HCT116 (cell line): ENCODE measurements around the gene HDGF. TPM values are rescaled to one million over a fixed set of nuclear protein-coding genes. Genes with fewer than 3 reads are reported as not detected.
A peak's percentile ranks its signal among the peaks of the same experiment; 100 is the strongest.
"Not testable (repeated sequence)": the region's sequence is repeated elsewhere in the genome, so short reads cannot be mapped to it uniquely, and the experiment has no call there.

Experiments used
- ATAC-seq: fragments of 200-7000 bp; cut with Tn5 transposase; 2 replicates; pipeline ENCODE4 v1.9.1; 2020; ENCODE audit warnings: mild to moderate bottlenecking, moderate library complexity
- BruUV-seq: library from RNA; stranded (reverse); fragments of 400-500 nt; replicated peaks from 2 replicates; lab custom pipeline; 2021; lab: Mats Ljungman, UMichigan
- CTCF ChIA-PET: fragments of 300-600 bp; sonication (Branson Sonifier 250); formaldehyde crosslinking; loops from one replicate; lab custom pipeline; 2021; ENCODE audit warnings: antibody characterized with exemption; lab: Charles Lee
- POLR2A ChIA-PET: fragments of 300-600, 350-600 bp; sonication (Branson Sonifier 250); formaldehyde crosslinking; loops from one replicate; lab custom pipeline; 2021; ENCODE audit warnings: antibody characterized with exemption; lab: Charles Lee
- RAD21 ChIA-PET, 2 experiments: fragments of 300-600 bp; sonication (Branson Sonifier 250); formaldehyde crosslinking; loops; one replicate each; lab custom pipeline; 2023; ENCODE audit warnings: low total read pairs in 2 of 2; ENCODE audit not compliant: uncharacterized antibody in 2 of 2, unreplicated experiment in 2 of 2, low non-redundant PET in 1 of 2; lab: Charles Lee
- DNase-seq: peaks from one replicate; pipeline ENCODE4 v3.0.0-alpha.2; 2010; ENCODE audit warnings: low read depth, low spot score
- H2AFZ ChIP-seq: fragments of 200-600 bp; shearing (Covaris generic), sonication (generic); 2 replicates; pipeline ENCODE4 v1.6.1; 2017; ENCODE audit warnings: low read depth, mixed run types, mixed read lengths, antibody characterized with exemption, low read length; ENCODE audit not compliant: poor library complexity, severe bottlenecking
- H3K27ac ChIP-seq: 2 replicates; pipeline ENCODE4 v1.5.1; 2012; ENCODE audit warnings: low read depth, low read length
- H3K27me3 ChIP-seq: fragments of 200-600 bp; sonication (generic); 2 replicates; pipeline ENCODE4 v1.6.1; 2016; ENCODE audit warnings: mixed run types, low read length, mixed read lengths; ENCODE audit not compliant: insufficient read depth
- H3K36me3 ChIP-seq, 2 experiments: fragments of 200-500 bp in 1 of 2; fragments of 200-600 bp in 1 of 2; sonication (Bioruptor generic) in 1 of 2; sonication (generic) in 1 of 2; 2 replicates each; pipeline versions ENCODE4 v1.5.1 to v1.6.1; 2014 to 2016; ENCODE audit warnings: low read length in 2 of 2, inconsistent platforms in 1 of 2, mixed read lengths in 1 of 2, mixed run types in 1 of 2; ENCODE audit not compliant: insufficient read depth in 2 of 2, control insufficient read depth in 1 of 2
- H3K4me1 ChIP-seq, 2 experiments: fragments of 200-600 bp in 1 of 2; sonication (generic) in 1 of 2; 2 replicates each; pipeline versions ENCODE4 v1.5.1 to v1.6.1; 2012 to 2017; ENCODE audit warnings: low read length in 2 of 2, inconsistent platforms in 1 of 2, mild to moderate bottlenecking in 1 of 2, mixed read lengths in 1 of 2, mixed run types in 1 of 2, moderate library complexity in 1 of 2; ENCODE audit not compliant: insufficient read depth in 2 of 2, control insufficient read depth in 1 of 2
- H3K4me2 ChIP-seq: fragments of 200-600 bp; sonication (generic); 2 replicates; pipeline ENCODE4 v1.6.1; 2017; ENCODE audit warnings: mixed run types, low read length, mixed read lengths
- H3K4me3 ChIP-seq, 2 experiments: fragments of 200-600 bp in 1 of 2; sonication (generic) in 1 of 2; replicated peaks in 1 of 2; 2 replicates each; pipeline ENCODE4 v1.5.1; 2011 to 2016; ENCODE audit warnings: low read length in 2 of 2, control low read depth in 1 of 2, low read depth in 1 of 2, mild to moderate bottlenecking in 1 of 2, mixed read lengths in 1 of 2, mixed run types in 1 of 2
- H3K79me2 ChIP-seq: fragments of 200-600 bp; sonication (generic); 2 replicates; pipeline ENCODE4 v1.6.1; 2017; ENCODE audit warnings: mild to moderate bottlenecking, mixed run types, low read length, moderate library complexity, mixed read lengths; ENCODE audit not compliant: insufficient read depth
- H3K9ac ChIP-seq: fragments of 200-600 bp; sonication (generic); 2 replicates; pipeline ENCODE4 v1.6.1; 2016; ENCODE audit warnings: low read length, mixed read lengths
- H3K9me2 ChIP-seq: fragments of 200-600 bp; sonication (generic), shearing (Covaris generic); 2 replicates; pipeline ENCODE4 v1.6.1; 2017; ENCODE audit warnings: mixed run types, mild to moderate bottlenecking, moderate library complexity; ENCODE audit not compliant: insufficient read depth
- H3K9me3 ChIP-seq, 2 experiments: fragments of 200-500 bp in 1 of 2; fragments of 200-600 bp in 1 of 2; sonication (Bioruptor generic) in 1 of 2; sonication (generic) in 1 of 2; 2 replicates each; pipeline ENCODE4 v1.6.1; 2014 to 2017; ENCODE audit warnings: low read length in 2 of 2, mixed read lengths in 2 of 2, inconsistent platforms in 1 of 2, low read depth in 1 of 2, mild to moderate bottlenecking in 1 of 2, mixed run types in 1 of 2, moderate library complexity in 1 of 2; ENCODE audit not compliant: control insufficient read depth in 1 of 2, insufficient read depth in 1 of 2
- H4K20me1 ChIP-seq: fragments of 200-600 bp; sonication (generic), shearing (Covaris generic); 2 replicates; pipeline ENCODE4 v1.6.1; 2017; ENCODE audit warnings: mixed run types, mild to moderate bottlenecking, moderate library complexity; ENCODE audit not compliant: insufficient read depth
- CBX3 ChIP-seq: IDR thresholded peaks from 2 replicates; pipeline ENCODE4 v1.6.1; 2012; ENCODE audit warnings: low read depth
- EGR1 ChIP-seq: IDR thresholded peaks from 2 replicates; pipeline ENCODE4 v1.6.1; 2012; ENCODE audit warnings: low read depth
- JUND ChIP-seq: IDR thresholded peaks from 2 replicates; pipeline ENCODE4 v1.6.1; 2012
- SRF ChIP-seq: IDR thresholded peaks from 2 replicates; pipeline ENCODE4 v1.6.1; 2012; ENCODE audit warnings: low read depth
- TCF7L2 ChIP-seq: IDR thresholded peaks from 2 replicates; pipeline ENCODE4 v1.7.0; 2011; ENCODE audit warnings: borderline replicate concordance, inconsistent platforms; ENCODE audit not compliant: insufficient read depth, insufficient read length; ENCODE audit errors: extremely low read depth
- YY1 ChIP-seq: IDR thresholded peaks from 2 replicates; pipeline ENCODE4 v1.6.1; 2011; ENCODE audit warnings: low read length, low read depth, moderate library complexity, mild to moderate bottlenecking; ENCODE audit not compliant: insufficient replicate concordance; ENCODE audit errors: extremely low read depth
- ZNF274 ChIP-seq: fragments of 200-500 bp; sonication (Bioruptor generic); IDR thresholded peaks from 2 replicates; pipeline ENCODE4 v1.6.1; 2014; ENCODE audit warnings: mild to moderate bottlenecking, low read depth, low read length, inconsistent platforms
- intact Hi-C: fragments of 100-400 bp; cut with micrococcal nuclease; formaldehyde crosslinking; loops from 2 replicates; pipeline ENCODE4 v1.10.0; 2022
- total RNA-seq: library from RNA; stranded (reverse); gene quantifications from one replicate; pipeline ENCODE4 v1.2.1, GENCODE V29; 2021; ENCODE audit not compliant: unreplicated experiment
- TF ChIP-seq, protein P1 (sequence below): IDR thresholded peaks from 2 replicates; pipeline ENCODE4 v1.6.1; 2012
- TF ChIP-seq, protein P2 (sequence below), 3 experiments: fragments of 200-600 bp in 1 of 3; sonication (generic) in 1 of 3; IDR thresholded peaks in 2 of 3; conservative IDR thresholded peaks in 1 of 3; 2 replicates each; pipeline ENCODE4 v1.5.1; 2012 to 2017; ENCODE audit warnings: low read depth in 2 of 3, low read length in 2 of 3, antibody characterized with exemption in 1 of 3, borderline replicate concordance in 1 of 3, control low read depth in 1 of 3, mild to moderate bottlenecking in 1 of 3, mixed read lengths in 1 of 3, mixed run types in 1 of 3, moderate library complexity in 1 of 3; ENCODE audit not compliant: insufficient read depth in 1 of 3
- TF ChIP-seq, protein P3 (sequence below): IDR thresholded peaks from 2 replicates; pipeline ENCODE4 v1.6.1; 2012
- TF ChIP-seq, protein P4 (sequence below): IDR thresholded peaks from 2 replicates; pipeline ENCODE4 v1.6.1; 2012; ENCODE audit warnings: low read depth

HDGF gene
- total RNA-seq, 1 experiment from 2014 or later: 304 TPM

DNA sequence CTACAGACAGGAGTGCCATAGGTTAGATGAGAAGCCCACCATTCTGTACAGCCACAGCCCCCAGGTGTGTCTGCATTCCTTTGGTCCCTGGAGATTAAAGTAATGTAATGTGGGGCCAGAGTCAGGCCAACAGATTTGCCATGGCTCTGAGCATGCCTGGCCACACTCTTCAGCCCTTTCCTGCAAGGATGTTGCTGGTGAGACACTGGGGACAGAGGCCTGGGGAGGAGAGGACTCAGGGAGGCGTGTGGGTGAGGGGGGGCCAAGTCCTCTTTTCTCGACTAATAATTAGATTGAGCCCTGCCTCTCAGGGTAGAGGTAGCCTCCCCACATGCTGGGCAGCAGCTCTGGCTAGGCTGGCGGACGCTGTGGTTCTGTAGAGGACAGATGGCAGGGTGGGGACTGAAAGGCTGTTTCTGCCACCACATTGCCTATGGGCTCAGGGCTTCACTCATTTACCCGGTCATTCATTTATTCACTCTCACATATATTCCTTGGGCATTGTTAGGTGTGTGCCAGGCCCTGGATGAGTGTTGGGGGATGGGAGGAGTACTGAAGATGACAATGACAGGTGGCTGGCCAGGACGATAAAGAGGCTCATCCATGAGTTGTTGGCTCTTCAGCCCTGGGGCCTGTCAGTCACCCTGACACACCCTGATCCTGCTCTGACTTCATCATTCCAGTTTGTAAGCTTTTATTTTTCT, 8.8 kb upstream of the HDGF start:
- Histone ChIP-seq H2AFZ (no peak overlapping the region), H3K36me3 (no peaks in the 10 kb centered on the region), H3K79me2 (0 out of 2 replicates have a peak, but pooled peaks cover 3% of the 10 kb centered on the region), H3K27me3 (no peaks in the 10 kb centered on the region), H3K9me2 (no peaks in the 10 kb centered on the region), H3K4me1 (peaks cover 3 to 7% of the 10 kb centered on the region in 2 experiments; a peak in 2 of 4 replicates), H3K27ac (no peak overlapping the region), H3K4me2 (no peak overlapping the region), H3K9ac (no peak overlapping the region), H4K20me1 (no peaks in the 10 kb centered on the region), H3K4me3 (no peak overlapping the region), H3K9me3 (no peaks in the 10 kb centered on the region)
- DNase-seq (no peak), ATAC-seq (0 out of 2 replicates have a peak, but pooled peaks have one; percentile 23)
- CTCF ChIA-PET: no interaction called here
- intact Hi-C loops: no loop called here
- POLR2A ChIA-PET: no interaction called here
- RAD21 ChIA-PET: no interaction called here
- BruUV-seq: no TSS peak
- no peak for TF ChIP-seq EGR1
- TF ChIP-seq TCF7L2: no peak
- TF ChIP-seq, protein P1, sequence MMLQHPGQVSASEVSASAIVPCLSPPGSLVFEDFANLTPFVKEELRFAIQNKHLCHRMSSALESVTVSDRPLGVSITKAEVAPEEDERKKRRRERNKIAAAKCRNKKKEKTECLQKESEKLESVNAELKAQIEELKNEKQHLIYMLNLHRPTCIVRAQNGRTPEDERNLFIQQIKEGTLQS: no peak
- TF ChIP-seq, protein P2, sequence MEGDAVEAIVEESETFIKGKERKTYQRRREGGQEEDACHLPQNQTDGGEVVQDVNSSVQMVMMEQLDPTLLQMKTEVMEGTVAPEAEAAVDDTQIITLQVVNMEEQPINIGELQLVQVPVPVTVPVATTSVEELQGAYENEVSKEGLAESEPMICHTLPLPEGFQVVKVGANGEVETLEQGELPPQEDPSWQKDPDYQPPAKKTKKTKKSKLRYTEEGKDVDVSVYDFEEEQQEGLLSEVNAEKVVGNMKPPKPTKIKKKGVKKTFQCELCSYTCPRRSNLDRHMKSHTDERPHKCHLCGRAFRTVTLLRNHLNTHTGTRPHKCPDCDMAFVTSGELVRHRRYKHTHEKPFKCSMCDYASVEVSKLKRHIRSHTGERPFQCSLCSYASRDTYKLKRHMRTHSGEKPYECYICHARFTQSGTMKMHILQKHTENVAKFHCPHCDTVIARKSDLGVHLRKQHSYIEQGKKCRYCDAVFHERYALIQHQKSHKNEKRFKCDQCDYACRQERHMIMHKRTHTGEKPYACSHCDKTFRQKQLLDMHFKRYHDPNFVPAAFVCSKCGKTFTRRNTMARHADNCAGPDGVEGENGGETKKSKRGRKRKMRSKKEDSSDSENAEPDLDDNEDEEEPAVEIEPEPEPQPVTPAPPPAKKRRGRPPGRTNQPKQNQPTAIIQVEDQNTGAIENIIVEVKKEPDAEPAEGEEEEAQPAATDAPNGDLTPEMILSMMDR (IDR thresholded peaks at IDR 0.05 in 2 of 3, conservative IDR thresholded peaks at IDR 0.05 in 1 of 3; ENCODE audit: borderline replicate concordance in 1 of 3, insufficient read depth in 1 of 3, low read depth in 2 of 3, low read length in 2 of 3): no peak
- no peak for TF ChIP-seq ZNF274
- TF ChIP-seq, protein P3, sequence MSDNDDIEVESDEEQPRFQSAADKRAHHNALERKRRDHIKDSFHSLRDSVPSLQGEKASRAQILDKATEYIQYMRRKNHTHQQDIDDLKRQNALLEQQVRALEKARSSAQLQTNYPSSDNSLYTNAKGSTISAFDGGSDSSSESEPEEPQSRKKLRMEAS: no peak
- no peak for TF ChIP-seq JUND
- no peak for TF ChIP-seq CBX3
- no peak for TF ChIP-seq SRF
- TF ChIP-seq, protein P4, sequence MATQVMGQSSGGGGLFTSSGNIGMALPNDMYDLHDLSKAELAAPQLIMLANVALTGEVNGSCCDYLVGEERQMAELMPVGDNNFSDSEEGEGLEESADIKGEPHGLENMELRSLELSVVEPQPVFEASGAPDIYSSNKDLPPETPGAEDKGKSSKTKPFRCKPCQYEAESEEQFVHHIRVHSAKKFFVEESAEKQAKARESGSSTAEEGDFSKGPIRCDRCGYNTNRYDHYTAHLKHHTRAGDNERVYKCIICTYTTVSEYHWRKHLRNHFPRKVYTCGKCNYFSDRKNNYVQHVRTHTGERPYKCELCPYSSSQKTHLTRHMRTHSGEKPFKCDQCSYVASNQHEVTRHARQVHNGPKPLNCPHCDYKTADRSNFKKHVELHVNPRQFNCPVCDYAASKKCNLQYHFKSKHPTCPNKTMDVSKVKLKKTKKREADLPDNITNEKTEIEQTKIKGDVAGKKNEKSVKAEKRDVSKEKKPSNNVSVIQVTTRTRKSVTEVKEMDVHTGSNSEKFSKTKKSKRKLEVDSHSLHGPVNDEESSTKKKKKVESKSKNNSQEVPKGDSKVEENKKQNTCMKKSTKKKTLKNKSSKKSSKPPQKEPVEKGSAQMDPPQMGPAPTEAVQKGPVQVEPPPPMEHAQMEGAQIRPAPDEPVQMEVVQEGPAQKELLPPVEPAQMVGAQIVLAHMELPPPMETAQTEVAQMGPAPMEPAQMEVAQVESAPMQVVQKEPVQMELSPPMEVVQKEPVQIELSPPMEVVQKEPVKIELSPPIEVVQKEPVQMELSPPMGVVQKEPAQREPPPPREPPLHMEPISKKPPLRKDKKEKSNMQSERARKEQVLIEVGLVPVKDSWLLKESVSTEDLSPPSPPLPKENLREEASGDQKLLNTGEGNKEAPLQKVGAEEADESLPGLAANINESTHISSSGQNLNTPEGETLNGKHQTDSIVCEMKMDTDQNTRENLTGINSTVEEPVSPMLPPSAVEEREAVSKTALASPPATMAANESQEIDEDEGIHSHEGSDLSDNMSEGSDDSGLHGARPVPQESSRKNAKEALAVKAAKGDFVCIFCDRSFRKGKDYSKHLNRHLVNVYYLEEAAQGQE: no peak
- no peak for TF ChIP-seq YY1

DNA sequence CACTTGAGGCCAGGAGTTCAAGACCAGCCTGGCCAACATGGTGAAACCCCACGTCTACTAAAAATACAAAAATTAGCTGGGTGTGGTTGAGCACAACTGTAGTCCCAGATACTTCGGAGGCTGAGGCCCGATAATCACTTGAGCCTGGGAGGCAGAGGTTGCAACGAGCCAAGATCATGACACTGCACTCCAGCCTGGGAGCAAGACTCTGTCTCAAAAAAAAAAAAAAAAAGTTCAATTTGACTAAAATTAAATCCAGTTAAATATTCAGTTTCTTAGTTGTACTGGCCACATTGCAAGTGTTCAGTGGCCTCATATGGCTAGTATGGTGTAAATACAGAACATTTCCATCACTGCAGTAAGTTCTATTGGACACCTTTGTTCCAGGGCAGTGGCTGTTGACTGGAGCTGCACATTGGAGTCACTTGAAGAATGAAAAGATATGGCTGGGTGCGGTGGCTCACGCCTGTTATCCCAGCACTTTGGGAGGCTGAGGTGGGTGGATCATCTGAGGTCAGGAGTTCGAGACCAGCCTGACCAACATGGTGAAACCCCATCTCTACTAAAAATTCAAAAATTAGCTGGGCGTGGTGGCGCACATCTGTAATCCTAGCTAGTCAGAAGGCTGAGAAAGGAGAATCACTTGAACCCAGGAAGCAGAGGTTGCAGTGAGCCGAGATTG, 6.2 kb upstream of the HDGF start:
- DNase-seq, H3K36me3 ChIP-seq, H3K9me2 ChIP-seq, H3K27ac ChIP-seq, H3K9ac ChIP-seq, H3K9me3 ChIP-seq, RAD21 ChIA-PET, intact Hi-C loops, BruUV-seq, H4K20me1 ChIP-seq, POLR2A ChIA-PET, H3K27me3 ChIP-seq, H2AFZ ChIP-seq, H3K4me3 ChIP-seq, H3K4me2 ChIP-seq, ATAC-seq: not testable (repeated sequence)
- CTCF ChIA-PET: interaction anchor here (1.5 kb wide), 1 partner anchor 69 kb away, joined by 5 read pairs; no protein-coding TSS in a partner anchor
- Histone ChIP-seq H3K4me1 (peaks cover 3 to 13% of the 10 kb centered on the region in 2 experiments; a peak in 3 of 4 replicates), H3K79me2 (peaks cover 12% of the 10 kb centered on the region)
